Amniotic stem cell (primary cell): Measurements from ENCODE around the gene LIPT2.
A peak's percentile ranks its signal among the peaks of the same experiment; 100 is the strongest.

ENCODE experiments used
- DNase-seq: peaks from one replicate; lab custom pipeline; 2025; lab: John Stamatoyannopoulos, UW

LIPT2 gene

DNA sequence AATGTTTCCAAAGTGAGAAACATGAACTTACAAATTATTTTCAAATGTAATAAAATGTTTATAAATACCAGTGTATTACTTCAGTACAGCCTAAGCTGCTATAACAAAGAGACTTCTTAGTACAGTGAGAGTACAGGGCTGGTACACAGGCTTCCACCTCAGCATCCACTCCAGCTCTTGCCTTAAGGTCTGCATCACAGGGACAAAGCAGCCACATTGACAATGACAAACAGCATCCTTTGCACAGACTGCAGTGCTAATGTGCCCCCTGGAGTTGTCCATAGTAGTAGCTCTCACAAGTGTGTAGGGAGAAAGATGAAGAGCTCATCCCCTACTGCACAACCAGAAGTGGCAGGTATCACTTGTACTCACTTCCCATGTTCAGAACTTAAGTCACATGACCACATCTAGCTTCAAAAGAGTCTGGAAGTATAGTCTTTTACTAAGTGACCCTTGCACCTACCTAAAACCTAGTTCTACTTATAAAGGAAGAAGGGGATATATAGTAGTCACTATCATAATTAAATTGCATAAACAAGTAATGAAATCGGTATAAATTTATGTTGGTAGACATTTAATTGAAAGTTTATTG is 10.7 kb upstream of the LIPT2 start:
- DNase-seq: no peak

DNA sequence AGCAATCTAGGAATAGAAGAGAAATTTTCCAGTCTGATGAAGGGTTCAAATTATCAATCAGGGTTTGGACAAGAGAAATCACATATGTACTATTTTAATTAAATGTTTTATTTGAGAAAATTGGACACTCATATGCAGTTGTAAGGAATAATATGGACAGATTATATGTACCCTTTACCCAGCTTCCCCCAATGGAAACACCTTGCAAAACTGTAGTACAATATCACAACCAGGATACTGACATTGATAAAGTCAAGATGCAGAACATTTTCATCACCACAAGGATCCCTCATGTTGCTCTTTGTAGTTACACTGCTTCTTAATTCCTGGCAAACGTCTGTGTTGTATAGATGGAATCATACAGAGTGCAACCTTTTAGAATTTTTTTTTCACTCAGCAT is 1.4 kb upstream of the LIPT2 start:
- no peak for DNase-seq

DNA sequence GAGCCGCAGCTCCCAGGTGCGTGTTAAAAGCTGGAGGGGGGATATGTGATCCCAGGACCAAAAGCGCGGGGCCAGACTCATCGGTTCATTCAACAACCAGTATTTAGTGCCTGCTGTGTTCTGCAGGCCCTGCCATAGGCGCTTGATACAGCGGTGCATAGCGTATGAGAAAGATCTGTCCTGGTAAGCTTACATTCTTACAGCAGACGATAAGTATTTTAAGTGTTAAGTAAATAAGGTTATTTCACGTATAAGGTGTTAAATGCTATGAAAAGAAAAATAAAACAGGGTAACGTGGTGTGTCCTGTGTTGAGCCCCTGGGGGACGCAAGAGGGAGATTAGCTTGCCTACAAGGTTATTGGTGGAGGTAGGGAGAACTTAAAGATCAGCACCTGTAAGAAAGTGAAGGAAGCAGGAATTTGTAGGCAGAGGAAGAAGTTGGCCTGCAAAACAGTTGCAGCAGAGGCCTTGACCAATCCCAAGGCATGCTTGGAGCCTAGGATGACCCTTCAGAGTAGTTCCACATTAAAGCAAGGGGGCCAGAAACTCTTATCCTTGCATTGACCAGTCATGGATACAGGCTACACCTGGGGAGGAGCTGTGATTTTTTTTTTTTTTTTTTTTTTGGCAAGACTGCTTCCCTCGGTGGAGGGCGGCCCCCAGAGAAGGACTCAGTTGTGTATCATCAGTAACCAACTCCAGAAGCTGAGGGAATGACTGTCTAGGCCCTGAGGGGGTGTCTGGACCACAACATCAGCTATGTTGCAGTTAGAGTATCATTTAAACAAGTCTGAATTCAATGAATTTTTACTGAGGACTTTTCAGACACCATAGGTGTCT is 487 bp upstream of the LIPT2 start:
- DNase-seq: peak; percentile 56

DNA sequence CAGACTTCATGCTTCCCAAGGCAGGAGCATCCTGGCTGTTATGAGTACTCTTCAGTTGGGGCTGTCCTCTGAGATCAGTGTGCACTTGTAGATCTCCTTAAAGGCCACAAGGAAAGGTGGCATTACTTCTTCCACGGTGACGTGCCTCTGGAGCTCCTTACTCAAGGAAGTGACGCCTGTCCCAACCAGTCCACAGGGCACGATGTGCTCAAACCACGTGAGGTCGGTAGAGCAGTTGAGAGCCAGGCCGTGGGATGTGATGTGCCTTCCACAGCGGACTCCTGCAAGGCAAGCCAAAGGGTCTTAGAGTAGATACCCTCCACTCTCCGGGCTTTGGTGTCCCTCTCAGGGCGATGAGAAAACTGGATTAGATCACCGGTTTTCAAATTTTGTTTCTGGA is 1.4 kb downstream of the LIPT2 start:
- no peak for DNase-seq

DNA sequence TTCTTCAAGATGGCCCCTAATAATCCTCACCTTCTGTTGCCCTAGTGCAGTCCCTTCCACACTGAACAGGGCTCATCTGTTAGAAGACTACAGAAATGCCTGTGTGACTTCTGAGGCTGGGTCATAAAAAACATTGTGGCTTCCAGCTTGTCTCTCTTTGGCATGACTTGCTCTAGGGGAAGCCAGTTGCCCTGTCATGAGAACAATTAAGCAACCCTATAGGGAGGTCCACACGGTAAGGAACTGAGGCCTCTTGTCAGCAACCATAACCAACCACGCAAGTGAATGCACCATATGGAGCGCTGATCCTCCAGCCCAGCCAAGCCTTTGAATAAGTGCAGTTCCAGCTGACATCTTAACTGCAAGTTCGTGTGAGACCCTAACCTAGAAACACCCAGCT is 2.6 kb downstream of the LIPT2 start:
- no peak for DNase-seq

DNA sequence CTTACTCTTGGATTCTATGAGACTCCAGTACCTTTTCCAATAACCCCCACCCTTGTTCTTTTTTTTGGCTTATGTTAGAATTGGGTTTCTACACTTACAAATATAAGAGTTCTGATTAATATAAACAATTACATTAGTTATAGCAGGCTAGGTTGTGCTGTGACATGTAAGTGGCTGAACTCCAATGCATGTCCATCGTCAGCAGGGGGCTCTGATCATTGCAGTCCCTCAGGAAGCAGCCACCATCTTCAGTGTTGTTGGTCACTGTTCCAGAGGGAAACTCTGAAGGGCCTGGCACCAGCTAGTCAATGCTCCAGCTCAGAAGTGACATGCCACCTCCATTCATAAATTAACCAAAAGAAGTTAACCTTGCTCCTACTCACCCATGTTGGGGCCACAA is 5.6 kb downstream of the LIPT2 start:
- DNase-seq: no peak

DNA sequence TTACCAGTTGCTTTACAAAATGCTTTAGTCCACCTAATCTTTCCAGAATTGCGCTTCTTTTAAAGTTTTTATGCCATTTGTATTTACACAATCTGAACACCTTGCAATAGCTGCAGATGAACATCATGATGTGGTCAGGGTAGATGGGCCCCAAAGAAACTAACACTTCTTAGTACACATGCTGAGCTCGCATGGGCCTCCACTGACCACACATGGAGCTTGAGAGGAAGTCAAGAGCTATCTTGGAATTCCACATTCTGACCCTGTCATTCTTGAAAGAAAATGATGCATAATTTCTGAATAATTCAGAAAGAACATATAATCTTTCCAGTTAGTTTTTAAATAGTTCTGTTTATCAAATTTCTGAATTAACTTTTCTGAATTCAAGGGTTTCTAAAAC is 7.7 kb downstream of the LIPT2 start:
- no peak for DNase-seq

DNA sequence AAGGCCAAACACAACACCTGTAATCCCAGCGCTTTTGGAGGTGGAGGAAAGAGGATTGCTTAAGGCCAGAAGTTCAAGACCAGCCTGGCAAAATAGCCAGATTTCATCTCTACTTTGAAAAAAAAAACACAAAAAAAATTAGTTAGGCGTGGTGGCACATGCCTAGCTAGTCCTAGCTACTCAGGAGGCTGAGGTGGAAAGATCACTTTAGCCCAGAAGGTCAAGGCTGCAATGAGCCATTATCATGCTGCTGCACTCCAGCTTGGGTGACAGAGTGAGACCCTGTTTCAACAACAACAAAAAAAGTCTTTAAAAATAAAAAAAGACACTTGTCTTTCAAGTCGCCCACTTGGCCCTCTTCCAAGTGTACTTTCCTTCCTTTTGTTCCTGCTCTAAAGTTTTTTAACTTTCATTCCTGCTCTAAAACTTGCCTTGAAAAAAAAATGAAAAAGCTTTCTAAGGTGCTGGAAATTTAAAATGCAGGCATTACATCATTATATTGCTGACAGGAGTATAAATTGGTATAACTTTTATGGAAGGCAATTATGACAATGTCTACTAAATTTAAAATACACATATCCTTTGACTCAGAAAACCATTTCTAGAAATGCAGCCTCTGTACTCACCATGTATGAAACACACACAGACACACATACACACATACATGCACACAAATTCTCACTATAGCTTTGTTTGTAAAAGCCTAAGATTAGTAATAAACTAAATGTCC is 12.7 kb downstream of the LIPT2 start:
- DNase-seq: no peak

DNA sequence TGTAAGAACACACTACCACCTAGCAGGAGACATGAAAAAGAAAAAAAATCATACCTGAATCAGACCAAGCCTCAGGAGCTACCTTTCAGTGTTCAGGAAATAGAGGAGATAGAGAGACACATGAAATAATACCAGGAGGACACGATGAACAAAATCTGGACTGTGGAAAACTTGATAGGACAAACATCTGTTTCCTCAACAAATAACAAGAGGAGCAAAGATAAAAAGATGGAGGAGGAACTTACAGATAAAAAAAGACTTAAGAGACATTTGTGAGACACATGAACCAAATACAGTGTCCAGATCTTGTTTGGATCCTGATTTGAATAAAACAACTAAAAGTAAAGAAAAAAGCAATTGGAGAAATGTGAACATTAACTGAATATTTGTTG is 13.8 kb downstream of the LIPT2 start:
- DNase-seq: no peak

DNA sequence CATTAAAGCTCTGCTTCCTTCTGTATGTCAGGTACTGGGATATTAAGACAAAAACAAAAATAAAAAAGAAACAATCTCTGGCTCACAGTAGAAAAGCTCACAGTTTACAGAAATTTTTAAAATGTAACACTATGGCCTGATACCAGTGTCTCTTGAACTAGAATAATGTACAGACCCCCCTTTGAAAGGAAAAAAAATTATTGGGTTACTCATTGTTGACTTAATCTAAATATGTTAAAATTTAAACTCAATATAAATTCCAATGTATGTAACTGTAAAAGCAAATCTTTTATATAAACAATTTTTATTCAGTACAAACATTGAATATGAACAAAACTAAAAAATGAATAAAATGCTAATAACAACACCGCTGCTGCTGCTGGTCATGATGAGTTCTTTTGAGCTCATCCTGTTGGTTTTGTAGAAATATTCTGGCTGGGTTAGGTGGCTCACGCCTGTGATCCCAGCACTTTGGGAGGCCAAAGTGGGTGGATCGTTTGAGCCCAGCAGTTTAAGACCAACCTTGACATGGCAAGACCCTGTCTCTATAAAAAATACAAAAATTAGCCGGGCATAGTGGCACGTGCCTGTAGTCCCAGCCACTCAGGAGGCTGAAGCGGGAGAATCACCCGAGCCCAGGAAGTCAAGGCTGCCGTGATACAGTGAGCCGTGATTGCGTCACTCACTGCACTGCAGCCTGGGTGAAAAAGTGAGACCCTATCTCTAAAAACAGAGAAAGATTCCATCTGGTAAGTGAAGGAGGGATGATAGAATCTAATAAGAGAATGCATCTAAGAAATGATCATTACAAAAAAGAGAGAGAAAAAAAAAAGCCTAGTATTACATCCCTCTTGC is 14.4 kb downstream of the LIPT2 start:
- no peak for DNase-seq

DNA sequence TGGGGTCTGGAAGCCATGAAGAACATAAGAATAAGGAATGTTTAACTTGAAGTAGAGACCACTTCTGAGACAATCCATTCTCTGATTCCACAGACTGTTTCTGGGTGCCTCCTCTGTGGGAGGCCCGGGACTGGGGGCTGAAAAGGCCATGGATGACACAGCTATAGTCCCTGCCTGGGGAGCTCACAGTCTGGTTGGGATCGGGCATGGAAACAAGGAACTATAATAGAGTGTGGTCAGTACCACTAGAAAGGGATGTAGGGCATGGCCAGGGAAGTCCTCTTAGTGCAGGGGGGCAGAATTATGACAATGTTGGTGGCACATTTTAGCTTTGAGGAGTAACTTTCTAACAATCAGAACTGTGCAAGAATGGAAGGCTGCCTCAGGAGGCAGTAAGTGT is 17.0 kb downstream of the LIPT2 start:
- no peak for DNase-seq

DNA sequence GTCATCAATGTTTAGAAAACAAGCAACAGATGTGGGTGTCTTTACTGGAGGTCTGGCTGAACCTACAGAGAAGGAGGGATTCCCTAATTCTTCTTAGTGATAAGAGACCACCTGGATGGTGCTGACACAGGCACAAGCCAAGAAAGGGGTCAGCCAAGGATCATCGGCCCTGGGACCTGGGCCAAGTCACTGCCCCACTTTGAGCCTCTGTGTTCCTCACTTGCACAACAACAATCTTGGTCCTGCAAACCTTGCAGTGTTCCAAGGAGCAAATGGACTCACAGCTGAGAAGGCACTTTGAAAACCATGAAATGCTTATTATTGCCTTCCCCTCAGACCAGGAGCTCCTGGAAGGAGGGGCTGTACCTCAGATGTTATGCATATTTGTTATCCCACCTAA is 19.2 kb downstream of the LIPT2 start:
- DNase-seq: no peak

DNA sequence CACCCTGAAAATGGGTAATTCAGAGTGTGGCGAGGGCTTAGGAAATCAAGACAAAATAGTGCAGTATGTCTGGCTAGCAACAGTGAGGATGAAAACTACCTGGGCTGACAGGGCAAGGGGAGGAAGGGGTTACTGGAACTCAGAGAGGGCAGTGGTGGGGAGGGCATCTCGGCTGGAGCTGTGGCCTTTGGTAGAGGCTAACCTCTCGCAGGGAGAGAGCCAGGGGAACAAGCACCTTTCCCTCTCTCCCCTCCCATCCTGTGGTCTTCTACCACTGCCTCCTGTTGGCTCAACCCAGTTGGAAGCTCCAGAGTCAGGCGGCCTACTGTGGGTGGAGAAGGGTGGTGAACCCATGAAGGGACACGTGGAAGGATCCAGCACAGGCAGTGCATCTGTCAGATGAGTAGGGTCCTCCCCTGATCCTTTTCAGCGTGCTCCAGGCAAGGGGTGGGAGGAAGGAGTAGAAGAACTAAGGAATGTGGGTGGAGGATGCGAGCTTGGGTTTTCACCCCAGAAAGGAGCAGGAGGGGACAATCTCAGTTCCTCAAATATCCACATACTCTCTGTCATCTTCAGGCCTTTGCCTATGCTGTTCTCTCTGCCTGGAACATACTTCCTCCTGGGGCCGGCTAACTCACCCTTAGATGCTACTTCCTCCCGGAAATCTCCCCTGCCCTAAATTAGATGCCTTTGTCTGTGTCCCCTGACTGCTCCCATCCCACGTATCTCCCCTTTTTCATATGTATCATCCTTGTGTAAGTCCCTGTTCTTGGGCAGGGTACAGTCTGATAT is 19.9 kb downstream of the LIPT2 start:
- DNase-seq: no peak

DNA sequence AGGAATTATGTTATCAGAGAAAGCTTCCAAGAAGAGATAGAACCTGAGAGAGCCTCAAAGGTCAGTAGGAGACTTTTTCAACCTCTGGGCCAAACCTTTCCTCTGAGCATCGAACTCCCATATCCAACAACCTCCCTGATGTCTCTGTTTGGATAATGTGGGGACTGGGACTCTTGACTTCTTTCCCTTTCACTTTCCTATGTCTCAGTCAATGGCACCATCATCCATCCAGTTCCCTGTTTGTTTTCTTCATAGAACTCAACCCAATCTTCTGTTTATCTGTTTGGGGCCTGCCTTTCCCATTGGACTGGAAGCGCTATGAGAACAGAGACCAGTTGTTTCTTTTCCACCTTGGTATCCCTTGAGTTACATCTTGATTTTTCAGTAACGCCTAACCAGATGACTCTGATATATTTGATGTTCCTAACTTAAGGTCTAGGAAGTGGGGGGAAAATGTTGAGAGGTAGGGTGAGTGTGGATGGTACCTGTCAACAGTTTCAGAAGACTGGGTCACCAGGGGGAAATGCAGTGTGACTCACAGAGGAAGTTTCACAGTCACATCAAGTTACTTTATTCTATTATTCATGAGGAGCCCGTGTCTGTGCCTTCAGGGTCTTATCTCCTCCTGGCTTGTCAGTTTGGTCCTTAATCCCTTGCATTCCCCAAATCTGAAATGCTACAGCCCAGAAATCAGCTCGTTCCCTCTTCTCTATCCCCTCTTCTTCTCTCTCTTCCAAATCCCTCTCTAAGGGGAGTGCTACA is 21.7 kb downstream of the LIPT2 start:
- DNase-seq: no peak

DNA sequence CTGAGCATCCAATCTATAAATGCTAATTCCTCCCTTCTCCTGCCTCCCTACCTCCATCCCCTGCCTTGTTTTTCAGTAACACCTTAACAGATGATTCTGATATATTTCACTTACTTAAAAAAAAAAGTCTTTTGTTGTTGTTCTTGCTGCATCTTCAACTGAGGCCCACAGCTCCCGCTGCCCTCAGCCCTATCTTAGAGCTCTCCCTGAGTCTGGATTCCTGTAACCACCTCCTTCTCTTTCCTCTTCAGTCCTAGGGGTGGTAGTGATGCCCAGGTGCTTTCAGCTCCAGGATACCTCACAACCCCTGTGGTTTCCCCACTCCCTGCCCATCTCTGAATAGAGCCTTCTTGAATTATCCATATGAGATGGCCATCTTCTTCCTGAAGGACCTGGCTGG is 22.5 kb downstream of the LIPT2 start:
- DNase-seq: no peak

DNA sequence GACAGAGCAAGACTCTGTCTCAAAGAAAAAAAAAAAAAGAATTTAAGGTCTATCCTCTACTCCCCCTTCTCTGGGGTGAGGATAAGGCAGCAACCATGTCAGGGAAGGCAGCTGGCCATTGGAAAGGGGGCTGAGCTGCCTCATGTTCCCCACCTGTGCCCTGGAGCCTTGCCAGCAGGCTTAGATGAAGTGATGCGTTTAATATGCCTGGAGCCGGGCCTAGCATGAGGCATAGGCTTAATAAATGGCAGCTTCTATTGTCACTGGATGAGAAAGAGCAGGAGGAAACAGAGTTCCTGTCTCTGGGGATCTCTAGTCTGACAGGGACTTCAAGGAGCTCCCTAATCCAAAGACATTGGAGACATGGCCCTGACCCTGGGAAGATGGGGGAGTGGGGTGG is 23.0 kb downstream of the LIPT2 start:
- no peak for DNase-seq

DNA sequence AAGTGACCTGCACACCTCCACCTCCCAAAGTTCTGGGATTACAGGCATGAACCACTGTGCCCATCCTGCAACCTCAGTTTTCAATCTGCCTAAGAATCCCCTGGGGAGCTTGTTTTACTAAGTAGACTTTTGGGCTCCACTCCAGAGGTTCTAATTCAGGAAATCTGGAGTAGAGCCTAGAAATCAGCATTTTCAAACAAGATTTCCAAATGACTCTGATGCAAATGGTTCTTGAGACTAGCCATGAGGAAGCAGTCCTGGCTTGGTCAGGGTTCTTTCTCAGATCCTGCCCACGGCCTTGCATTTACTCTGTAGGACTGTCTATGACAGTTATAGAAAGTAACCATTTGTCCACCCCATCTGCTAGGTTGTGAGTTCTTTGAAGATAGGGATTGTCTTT is 24.6 kb downstream of the LIPT2 start:
- DNase-seq: no peak

DNA sequence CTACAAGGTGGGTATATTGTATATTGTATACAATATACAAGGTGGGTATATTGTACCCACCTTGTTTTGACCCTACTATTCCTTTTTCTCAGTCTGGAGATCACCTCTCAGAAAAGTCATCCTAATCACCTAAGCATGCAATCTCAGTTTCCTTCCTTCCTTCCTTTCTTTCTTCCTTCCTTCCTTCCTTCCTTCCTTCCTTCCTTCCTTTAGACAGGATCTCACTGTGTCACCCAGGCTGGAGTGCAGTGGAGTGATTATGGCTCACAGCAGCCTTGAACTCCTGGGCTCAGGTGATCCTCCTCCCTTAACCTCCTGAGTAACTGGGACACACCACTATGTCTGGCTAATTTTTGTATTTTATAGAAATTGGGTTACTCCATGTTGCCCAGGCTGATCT is 25.0 kb downstream of the LIPT2 start:
- no peak for DNase-seq

DNA sequence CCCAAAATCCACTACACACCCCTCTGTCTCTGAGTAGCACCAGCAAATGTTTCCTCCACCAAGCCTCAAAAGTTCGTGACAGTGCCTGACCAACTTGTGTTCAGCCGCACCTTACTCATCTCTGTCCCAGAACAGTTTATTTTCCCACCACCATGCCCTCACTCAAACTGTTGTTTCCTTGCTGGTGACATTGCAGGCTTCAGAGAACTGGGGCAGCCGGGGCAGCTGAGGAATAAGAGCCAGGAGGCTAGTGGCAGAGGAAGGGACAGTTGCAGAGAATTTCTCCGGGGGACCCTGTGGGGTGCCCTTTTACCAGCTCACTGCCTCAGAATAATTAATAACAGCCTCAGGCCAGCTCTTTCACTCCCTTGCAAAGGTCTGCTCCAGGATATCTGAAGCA is 25.5 kb downstream of the LIPT2 start:
- no peak for DNase-seq

DNA sequence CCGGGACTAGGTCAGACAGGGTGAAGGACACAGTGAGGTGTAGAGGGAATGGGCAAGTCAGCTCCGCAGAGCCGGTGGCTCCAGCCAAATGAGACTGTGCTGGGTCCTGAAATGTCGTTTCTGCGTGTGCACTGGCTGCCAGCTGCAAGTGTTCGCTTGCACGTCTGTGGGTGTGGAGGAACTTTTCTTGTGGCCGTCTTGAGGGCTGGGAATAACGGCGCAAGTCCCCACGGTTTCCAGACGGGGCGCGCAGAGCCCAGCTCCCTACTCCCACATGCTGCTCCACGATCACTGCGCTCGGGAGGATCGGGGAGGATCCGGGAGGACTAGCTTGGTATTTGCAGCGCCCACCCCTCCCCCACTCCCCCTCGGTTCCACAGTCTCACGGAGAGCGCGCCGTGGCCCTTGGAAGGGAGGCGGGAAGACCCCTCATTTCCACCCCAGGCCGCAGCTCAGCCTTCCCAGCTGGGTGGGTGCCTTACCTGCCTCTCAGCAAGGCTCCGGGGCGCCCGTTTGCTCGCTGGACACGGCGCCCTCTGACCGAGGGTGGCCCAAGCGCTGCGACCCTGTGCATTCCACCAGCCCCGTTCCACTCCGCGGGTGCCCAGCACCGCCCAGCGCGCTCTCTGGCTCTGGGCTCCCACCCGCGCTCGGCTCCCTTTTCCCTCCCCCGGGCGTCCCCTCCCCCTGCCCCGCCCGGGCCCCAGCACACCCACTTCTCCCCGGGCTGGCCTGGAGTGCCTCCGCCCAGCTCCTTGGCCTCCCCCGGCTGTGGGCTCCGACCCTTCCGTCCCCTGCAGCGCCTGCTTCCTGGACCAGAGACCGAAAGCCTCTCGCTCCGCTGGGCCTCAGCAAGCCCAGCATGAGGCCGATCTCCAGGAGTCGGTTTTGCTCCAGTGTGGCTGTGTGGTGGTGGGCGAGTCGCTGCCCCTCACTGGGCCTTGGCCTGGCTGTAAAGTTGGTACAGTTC is 26.3 kb downstream of the LIPT2 start, which contains the start of gene KCNE3:
Gene KCNE3, minus strand, starts transcription at position 634 of the 970 bp plus-strand sequence. CDS start 9,986 bp downstream, outside the sequence.
- DNase-seq: no peak
